ENCODE measurements around the gene DUSP15.

DNA sequence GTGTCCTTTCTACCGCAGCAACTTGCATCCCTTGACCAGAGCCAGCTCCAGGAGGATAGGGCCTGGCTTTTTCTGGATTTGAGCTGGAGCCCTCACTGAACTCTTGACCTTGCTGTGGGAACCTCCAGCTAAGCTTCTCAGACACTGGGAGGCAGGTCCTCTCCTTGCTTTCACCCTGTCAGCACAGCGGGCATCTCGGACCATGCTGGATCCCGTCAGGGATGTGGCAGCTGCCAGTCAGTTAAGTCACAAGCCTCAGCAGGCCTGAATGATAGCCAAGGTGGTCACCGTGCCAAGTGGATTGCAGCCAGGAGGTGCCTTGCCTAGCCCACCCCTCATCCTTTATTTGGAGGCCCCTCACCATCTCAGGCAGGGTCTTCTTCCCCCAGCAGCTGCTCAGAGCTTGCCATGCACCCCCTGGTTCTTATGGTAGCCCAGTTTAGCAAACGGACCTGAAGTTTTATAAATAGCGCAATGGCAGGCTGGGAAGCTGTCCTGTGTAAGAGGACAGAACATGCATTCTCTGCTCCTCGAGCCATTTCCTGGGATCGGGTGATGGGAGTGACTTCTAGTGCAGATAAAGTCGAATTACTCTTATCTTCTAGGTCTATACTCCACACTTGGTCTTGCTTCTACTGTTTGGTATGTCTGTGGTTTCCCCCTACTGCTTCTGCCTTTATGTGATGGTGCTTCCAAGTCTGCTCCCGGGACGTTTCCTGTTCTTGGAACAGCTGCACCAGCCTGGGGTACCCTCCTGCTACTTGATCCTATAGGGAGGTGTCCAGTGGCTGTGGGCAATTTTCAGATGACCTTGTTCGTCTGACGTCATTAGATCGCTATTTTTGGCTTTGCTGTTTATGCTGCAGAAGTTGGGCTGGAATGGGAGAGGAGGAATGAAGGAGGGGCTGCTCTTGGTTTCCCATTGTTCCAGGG, 58.3 kb downstream of the DUSP15 start:
- TF ChIP-seq, protein P1, sequence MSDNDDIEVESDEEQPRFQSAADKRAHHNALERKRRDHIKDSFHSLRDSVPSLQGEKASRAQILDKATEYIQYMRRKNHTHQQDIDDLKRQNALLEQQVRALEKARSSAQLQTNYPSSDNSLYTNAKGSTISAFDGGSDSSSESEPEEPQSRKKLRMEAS (IDR thresholded peaks at IDR 0.05): no peak
- TF ChIP-seq, protein P2, sequence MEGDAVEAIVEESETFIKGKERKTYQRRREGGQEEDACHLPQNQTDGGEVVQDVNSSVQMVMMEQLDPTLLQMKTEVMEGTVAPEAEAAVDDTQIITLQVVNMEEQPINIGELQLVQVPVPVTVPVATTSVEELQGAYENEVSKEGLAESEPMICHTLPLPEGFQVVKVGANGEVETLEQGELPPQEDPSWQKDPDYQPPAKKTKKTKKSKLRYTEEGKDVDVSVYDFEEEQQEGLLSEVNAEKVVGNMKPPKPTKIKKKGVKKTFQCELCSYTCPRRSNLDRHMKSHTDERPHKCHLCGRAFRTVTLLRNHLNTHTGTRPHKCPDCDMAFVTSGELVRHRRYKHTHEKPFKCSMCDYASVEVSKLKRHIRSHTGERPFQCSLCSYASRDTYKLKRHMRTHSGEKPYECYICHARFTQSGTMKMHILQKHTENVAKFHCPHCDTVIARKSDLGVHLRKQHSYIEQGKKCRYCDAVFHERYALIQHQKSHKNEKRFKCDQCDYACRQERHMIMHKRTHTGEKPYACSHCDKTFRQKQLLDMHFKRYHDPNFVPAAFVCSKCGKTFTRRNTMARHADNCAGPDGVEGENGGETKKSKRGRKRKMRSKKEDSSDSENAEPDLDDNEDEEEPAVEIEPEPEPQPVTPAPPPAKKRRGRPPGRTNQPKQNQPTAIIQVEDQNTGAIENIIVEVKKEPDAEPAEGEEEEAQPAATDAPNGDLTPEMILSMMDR (IDR thresholded peaks at IDR 0.05; ENCODE audit: low read depth, low read length, missing input control): no peak
- TF ChIP-seq SP1 (IDR thresholded peaks at IDR 0.05): no peak
- no peak for TF ChIP-seq TAF1 (conservative IDR thresholded peaks at IDR 0.05)
- no peak for TF ChIP-seq FOXA2 (IDR thresholded peaks at IDR 0.05)
- no peak for TF ChIP-seq HNF4A (conservative IDR thresholded peaks at IDR 0.05)
- no peak for TF ChIP-seq JUND (IDR thresholded peaks at IDR 0.05)
- TF ChIP-seq ATF3 (IDR thresholded peaks at IDR 0.05): no peak
- TF ChIP-seq GABPA (IDR thresholded peaks at IDR 0.05 in 1 of 2, conservative IDR thresholded peaks at IDR 0.05 in 1 of 2): no peak
- no peak for TF ChIP-seq RAD21 (IDR thresholded peaks at IDR 0.05)
- no peak for TF ChIP-seq RXRA (IDR thresholded peaks at IDR 0.05)
- no peak for TF ChIP-seq YY1 (IDR thresholded peaks at IDR 0.05)
- TF ChIP-seq NR2F2 (IDR thresholded peaks at IDR 0.05): no peak
- no peak for TF ChIP-seq HNF4G (IDR thresholded peaks at IDR 0.05)
